HEK293 (cell line): Measurements from ENCODE around the gene CSHL1.

Experiments used
- ATF2 ChIP-seq: fragments of 450-650 bp; formaldehyde crosslinking; IDR thresholded peaks from 2 replicates; pipeline ENCODE4 v1.5.1; 2016; ENCODE audit warnings: missing biosample characterization, missing genetic modification characterization, low read depth
- CTCF ChIP-seq: fragments of 450-650 bp; formaldehyde crosslinking; IDR thresholded peaks from 2 replicates; pipeline ENCODE4 v1.5.1; 2016; ENCODE audit warnings: missing biosample characterization, missing genetic modification characterization
- KLF9 ChIP-seq: fragments of 450-650 bp; formaldehyde crosslinking; IDR thresholded peaks from 2 replicates; pipeline ENCODE4 v1.5.1; 2016; ENCODE audit warnings: missing biosample characterization, missing genetic modification characterization, low read depth
- OSR2 ChIP-seq: fragments of 450-650 bp; formaldehyde crosslinking; IDR thresholded peaks from 2 replicates; pipeline ENCODE4 v1.5.1; 2016; ENCODE audit warnings: missing biosample characterization, missing genetic modification characterization
- REST ChIP-seq: fragments of 450-650 bp; formaldehyde crosslinking; IDR thresholded peaks from 2 replicates; pipeline ENCODE4 v1.5.1; 2016; ENCODE audit warnings: missing biosample characterization, missing genetic modification characterization
- ZNF239 ChIP-seq: fragments of 450-650 bp; formaldehyde crosslinking; IDR thresholded peaks from 2 replicates; pipeline ENCODE4 v1.5.1; 2016; ENCODE audit warnings: missing biosample characterization, missing genetic modification characterization
- ZNF324 ChIP-seq: fragments of 450-650 bp; formaldehyde crosslinking; IDR thresholded peaks from 2 replicates; pipeline ENCODE4 v1.5.1; 2016; ENCODE audit warnings: missing biosample characterization, missing genetic modification characterization
- ZNF768 ChIP-seq: fragments of 450-650 bp; formaldehyde crosslinking; IDR thresholded peaks from 2 replicates; pipeline ENCODE4 v1.5.1; 2018; ENCODE audit warnings: missing biosample characterization, mild to moderate bottlenecking, missing genetic modification characterization

GRCh38 chr17:63928966-63929695 lies 18.1 kb upstream of the CSHL1 start:
- TF ChIP-seq CTCF (no peak), ATF2 (tag by site-specific recombination) (no peak), ZNF324 (no peak), KLF9 (tag by site-specific recombination) (no peak), OSR2 (tag by site-specific recombination) (no peak), REST (no peak), ZNF239 (tag by site-specific recombination) (no peak), ZNF768 (tag by site-specific recombination) (no peak)
